ENCODE results near the gene GRAP.

The GRAP gene

DNA sequence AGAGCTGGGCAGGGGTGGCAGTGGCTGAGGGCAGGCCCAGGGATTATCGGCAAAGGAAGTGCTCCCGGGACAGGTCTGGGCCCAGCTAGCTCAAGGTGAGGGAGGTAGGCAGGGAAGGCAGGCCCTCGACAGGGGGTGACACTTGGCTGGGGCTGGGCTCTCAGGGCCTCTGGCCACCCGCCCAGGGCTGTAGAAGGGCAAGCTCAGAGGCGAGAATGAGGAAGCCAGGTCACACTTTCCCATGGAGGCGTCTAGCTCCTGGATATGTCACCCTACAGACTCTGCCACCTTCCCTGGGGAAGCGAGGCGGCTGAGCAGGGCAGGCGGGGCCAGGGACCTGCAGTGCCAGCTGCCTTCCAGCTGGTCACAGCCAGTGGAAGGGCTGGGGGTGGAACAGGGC, 61.3 kb downstream of the GRAP start:
- H3K4me3 ChIP-seq (ENCODE audit: low read depth, low read length), result no peak overlapping the region
- TF ChIP-seq, protein P1, sequence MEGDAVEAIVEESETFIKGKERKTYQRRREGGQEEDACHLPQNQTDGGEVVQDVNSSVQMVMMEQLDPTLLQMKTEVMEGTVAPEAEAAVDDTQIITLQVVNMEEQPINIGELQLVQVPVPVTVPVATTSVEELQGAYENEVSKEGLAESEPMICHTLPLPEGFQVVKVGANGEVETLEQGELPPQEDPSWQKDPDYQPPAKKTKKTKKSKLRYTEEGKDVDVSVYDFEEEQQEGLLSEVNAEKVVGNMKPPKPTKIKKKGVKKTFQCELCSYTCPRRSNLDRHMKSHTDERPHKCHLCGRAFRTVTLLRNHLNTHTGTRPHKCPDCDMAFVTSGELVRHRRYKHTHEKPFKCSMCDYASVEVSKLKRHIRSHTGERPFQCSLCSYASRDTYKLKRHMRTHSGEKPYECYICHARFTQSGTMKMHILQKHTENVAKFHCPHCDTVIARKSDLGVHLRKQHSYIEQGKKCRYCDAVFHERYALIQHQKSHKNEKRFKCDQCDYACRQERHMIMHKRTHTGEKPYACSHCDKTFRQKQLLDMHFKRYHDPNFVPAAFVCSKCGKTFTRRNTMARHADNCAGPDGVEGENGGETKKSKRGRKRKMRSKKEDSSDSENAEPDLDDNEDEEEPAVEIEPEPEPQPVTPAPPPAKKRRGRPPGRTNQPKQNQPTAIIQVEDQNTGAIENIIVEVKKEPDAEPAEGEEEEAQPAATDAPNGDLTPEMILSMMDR (IDR thresholded peaks at IDR 0.05; ENCODE audit: low read depth, low read length, missing control alignments), result no peak
- no peak for DNase-seq (ENCODE audit: low read depth)

DNA sequence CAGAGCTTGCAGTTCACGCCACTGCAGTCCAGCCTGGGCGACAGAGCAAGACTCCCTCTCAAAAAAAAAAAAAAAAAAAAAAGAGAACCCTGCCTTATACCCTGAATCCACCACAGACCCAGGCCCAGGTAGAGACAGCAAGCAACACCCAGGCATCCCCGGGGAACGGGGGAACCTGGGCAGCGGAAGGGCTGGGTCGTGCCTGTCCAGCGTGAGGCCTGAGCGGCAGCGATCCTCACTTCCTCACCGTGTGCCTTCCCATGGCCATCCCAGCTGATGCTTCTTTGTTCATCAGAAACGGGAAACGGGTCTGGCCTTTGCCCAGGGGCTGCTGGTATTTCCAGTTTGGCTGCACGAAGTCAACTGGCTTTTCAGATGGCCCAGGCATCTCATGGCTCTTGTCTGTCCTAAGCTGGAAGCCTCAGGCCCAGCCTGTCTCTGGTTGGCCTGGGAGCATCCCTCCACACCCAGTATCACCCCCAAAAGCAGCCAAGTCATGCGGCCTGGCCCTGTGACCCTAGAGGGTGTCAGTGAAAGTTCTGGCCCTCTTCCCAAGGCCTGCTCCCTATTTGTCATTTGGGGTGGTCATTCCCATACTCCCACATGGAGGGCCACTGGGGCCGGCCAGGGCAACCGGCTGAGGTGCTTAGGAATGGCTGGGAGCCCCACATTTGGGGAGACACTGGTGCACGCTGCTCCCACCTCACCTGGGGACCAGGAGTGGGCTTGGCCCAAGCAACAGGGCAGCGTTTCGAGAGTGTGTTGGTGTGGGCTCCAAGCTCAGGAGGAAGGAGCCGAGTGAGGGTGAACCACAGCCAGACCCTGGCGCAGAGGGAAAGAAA, 62.3 kb downstream of the GRAP start:
- no peak overlapping the region for H3K4me3 ChIP-seq (ENCODE audit: low read depth, low read length)
- no peak for DNase-seq (ENCODE audit: low read depth)
- TF ChIP-seq, protein P1 (IDR thresholded peaks at IDR 0.05; ENCODE audit: low read depth, low read length, missing control alignments), result no peak

DNA sequence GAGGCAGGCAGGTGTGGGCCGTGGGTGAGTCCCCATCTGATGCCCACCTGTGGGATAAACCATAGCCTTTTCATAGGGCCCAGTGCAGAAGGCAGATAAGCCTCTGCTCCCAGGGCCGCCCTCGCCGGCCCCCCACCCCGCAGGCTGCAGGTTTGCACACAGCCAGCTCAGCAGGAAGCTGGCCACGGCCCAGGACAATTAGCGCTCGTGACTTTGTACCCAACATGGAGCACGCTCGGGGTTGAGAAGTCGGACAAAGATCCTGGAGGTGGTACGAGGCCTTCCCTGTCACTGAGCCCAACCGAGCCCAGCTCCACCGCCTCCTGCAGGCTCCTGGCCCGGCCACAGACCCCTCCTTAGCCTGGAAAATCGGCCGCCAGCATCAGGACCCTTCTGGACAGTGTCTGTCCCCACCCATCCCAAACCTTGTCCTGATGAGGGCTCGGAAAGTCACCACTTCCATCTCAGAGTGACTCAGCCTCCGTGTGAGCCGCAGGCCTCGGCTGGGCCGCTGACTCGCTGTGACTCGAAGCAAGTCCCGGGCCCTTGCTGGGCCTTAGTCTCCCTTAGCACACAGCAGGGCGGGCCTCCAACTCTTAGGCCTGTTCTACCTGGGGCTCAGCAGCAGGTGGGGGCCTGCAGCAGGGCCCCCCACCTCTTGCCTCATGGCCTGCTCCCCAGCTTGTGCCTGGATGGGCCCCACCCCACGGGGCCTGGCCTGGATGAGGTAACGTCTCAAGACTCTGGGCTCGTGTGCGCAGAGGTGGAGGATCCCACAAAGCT, 64.9 kb downstream of the GRAP start:
- no peak overlapping the region for H3K4me3 ChIP-seq (ENCODE audit: low read depth, low read length)
- no peak for DNase-seq (ENCODE audit: low read depth)

DNA sequence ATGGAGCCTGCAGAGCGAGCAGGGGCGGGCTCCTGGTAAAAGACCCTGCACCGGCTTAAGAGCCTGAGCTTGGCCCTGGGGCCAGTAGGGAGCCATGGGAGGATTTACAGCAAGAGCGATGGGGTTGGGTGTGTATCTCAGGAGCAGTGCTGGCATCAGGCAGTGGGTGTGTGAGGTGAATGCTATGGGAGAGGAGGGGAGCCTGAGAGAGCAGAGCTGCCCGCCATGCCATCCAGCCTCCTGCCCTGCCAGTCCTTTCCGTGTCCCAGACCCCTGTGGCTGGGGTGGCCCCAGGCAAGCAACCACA, 65.5 kb downstream of the GRAP start:
- DNase-seq (ENCODE audit: low read depth), result no peak
- TF ChIP-seq, protein P1 (IDR thresholded peaks at IDR 0.05; ENCODE audit: low read depth, low read length, missing control alignments), result no peak
- no peak overlapping the region for H3K4me3 ChIP-seq (ENCODE audit: low read depth, low read length)

More for the DNA sequence above, 64.9 kb downstream of the GRAP start:
- TF ChIP-seq, protein P1 (IDR thresholded peaks at IDR 0.05; ENCODE audit: low read depth, low read length, missing control alignments), result no peak

DNA sequence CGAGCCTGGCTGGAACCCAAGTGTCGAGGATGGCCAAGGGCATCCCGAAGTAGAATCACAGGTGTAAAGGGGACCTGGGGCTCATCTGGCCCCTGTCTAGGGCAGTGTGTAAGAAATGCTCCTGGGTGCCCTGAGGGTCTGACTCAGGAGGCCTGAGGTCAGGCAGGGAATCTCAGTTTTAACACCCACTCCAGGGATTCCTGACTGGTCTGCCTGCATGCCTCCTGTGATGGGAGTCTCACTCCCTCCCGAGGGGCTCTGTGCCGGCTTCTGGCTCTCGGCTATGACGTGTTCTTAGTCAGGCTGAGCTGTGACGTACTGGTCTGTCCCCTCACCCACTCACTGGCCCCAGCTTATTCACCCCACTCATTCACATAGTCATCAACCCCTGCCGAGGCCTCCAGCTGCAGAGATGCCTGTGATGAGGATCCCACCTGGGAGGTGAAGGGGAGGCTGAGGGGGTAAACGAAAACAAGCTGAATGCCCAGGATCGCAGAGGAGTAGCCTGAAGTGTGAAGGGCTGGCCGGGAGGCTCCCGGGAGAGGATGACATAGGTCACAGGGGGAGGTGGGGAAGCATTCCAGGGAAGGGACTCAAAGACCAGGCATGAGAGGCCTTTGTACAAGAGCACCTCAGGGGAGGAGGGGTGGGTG, 65.9 kb downstream of the GRAP start:
- TF ChIP-seq, protein P1 (IDR thresholded peaks at IDR 0.05; ENCODE audit: low read depth, low read length, missing control alignments), result no peak
- DNase-seq (ENCODE audit: low read depth), result no peak

DNA sequence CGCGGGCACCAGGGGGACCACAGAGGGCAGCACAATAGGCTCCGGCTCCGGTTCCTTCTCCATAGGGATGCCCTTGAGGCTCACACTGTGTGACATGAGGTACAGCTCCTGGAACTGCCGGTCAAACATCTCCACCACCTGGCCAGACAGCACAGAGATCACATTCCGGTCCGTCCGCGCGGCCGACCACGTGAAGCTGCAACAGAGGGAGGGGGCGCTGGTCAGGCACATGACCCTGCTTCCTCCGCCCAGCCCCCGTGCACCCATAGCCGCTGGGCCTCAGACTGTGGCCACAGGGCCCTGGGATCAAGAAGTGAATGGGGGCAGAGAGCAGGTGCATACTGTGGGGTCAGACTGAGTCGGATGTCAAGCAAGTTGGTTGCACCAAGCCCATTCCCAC, 68.1 kb downstream of the GRAP start:
- no peak overlapping the region for H3K4me3 ChIP-seq (ENCODE audit: low read depth, low read length)
- TF ChIP-seq, protein P1 (IDR thresholded peaks at IDR 0.05; ENCODE audit: low read depth, low read length, missing control alignments), result no peak
- no peak for DNase-seq (ENCODE audit: low read depth)

More for the DNA sequence above, 65.9 kb downstream of the GRAP start:
- no peak overlapping the region for H3K4me3 ChIP-seq (ENCODE audit: low read depth, low read length)
